Right cardiac atrium (tissue), 5 donors: ENCODE measurements around the gene SURF4. TPM values are rescaled to one million over a fixed set of nuclear protein-coding genes. Genes with fewer than 3 reads are reported as not detected.
A peak's percentile ranks its signal among the peaks of the same experiment; 100 is the strongest.

ENCODE experiments used
- ATAC-seq, 2 donors: fragments of 200-7000 bp; cut with Tn5 transposase; one replicate each; pipeline versions ENCODE4 v1.8.0 to v1.9.1; 2020; ENCODE audit warnings: moderate library complexity in 2 of 2, mild to moderate bottlenecking in 1 of 2
- DNase-seq, 3 donors: peaks; one replicate each; pipeline ENCODE4 v3.0.0-alpha.2; 2020
- H3K27ac ChIP-seq: one replicate; pipeline ENCODE4 v1.5.1; 2013; ENCODE audit warnings: mild to moderate bottlenecking, low read length, control low read depth, moderate library complexity
- H3K27me3 ChIP-seq: one replicate; pipeline ENCODE4 v1.6.1; 2013; ENCODE audit not compliant: control insufficient read depth, insufficient read depth
- H3K4me1 ChIP-seq: one replicate; pipeline ENCODE4 v1.6.1; 2013; ENCODE audit warnings: low read length; ENCODE audit not compliant: control insufficient read depth, insufficient read depth
- H3K4me3 ChIP-seq: one replicate; pipeline ENCODE4 v1.5.1; 2013; ENCODE audit warnings: low read length, control low read depth
- H3K9me3 ChIP-seq: one replicate; pipeline ENCODE4 v1.6.1; 2013; ENCODE audit warnings: low read length; ENCODE audit not compliant: control insufficient read depth
- WGBS: extraction: QIAGEN DNeasy Blood & Tissue Kit; methylation state at CpG from one replicate; pipeline ENCODE4 v1.1.7; 2013; 5-methylcytosine and 5-hydroxymethylcytosine counted together
- intact Hi-C, 4 donors: fragments of 100-400 bp; cut with DNase I; formaldehyde crosslinking; loops; one replicate each; pipeline versions ENCODE4 v1.11.0 to v1.14.0; 2022 to 2023
- long read RNA-seq, 4 donors: library from polyadenylated mRNA; unstranded; transcript quantifications; one replicate each; pipeline ENCODE4 v2.0.0, GENCODE V29; 2020 to 2021
- polyA plus RNA-seq: library from polyadenylated mRNA; stranded (reverse); fragments of 200-250 nt; gene quantifications from one replicate; pipeline ENCODE4 v1.2.3, GENCODE V29; 2013
- total RNA-seq, 4 donors: library from RNA; stranded (reverse); fragmentation: NEBNext Ultra II Directional; extraction: Animal tissue kit (Norgen Biotek cat#: 25700); gene quantifications; one replicate each; pipeline ENCODE4 v1.2.1, GENCODE V29; 2021
- donor health status: healthy with polysubstance abuse.
- donor health status: DM: no; HTN: yes; CAD: no.
- donor health status: DM: no; HTN: no; CAD: no.
- donor health status: DM: no; HTN: yes; CAD: no; lungs with severe emphysema.
- donor health status: DM: yes; HTN: yes; CAD: no.

Gene SURF4
- total RNA-seq (100 to 1,000 TPM in 1 of 4 donors, 10 to 100 TPM in 3; 70.2 to 129 (median 91.5) TPM), polyA plus RNA-seq (67.2 TPM)
- long read RNA-seq, donor 1, transcript SURF4-202 (6 exons, 2,984 nt), result major isoform, 268 of 333 reads
- long read RNA-seq, donor 1, partial matches to known transcripts, result 9 of 333 reads
- long read RNA-seq, donor 1, other reads (novel, unspliced or antisense), result 55 of 333 reads
- long read RNA-seq, donor 2, transcript SURF4-202 (6 exons, 2,984 nt), result major isoform, 125 of 146 reads
- long read RNA-seq, donor 2, partial matches to known transcripts, result 6 of 146 reads
- long read RNA-seq, donor 2, other reads (novel, unspliced or antisense), result 14 of 146 reads
- long read RNA-seq, donor 3, transcript SURF4-202 (6 exons, 2,984 nt), result major isoform, 756 of 910 reads
- long read RNA-seq, donor 3, partial matches to known transcripts, result 23 of 910 reads
- long read RNA-seq, donor 3, other reads (novel, unspliced or antisense), result 124 of 910 reads
- long read RNA-seq, donor 4, transcript SURF4-202 (6 exons, 2,984 nt), result major isoform, 90 of 108 reads
- long read RNA-seq, donor 4, partial matches to known transcripts, result 4 of 108 reads
- long read RNA-seq, donor 4, other reads (novel, unspliced or antisense), result 13 of 108 reads

DNA sequence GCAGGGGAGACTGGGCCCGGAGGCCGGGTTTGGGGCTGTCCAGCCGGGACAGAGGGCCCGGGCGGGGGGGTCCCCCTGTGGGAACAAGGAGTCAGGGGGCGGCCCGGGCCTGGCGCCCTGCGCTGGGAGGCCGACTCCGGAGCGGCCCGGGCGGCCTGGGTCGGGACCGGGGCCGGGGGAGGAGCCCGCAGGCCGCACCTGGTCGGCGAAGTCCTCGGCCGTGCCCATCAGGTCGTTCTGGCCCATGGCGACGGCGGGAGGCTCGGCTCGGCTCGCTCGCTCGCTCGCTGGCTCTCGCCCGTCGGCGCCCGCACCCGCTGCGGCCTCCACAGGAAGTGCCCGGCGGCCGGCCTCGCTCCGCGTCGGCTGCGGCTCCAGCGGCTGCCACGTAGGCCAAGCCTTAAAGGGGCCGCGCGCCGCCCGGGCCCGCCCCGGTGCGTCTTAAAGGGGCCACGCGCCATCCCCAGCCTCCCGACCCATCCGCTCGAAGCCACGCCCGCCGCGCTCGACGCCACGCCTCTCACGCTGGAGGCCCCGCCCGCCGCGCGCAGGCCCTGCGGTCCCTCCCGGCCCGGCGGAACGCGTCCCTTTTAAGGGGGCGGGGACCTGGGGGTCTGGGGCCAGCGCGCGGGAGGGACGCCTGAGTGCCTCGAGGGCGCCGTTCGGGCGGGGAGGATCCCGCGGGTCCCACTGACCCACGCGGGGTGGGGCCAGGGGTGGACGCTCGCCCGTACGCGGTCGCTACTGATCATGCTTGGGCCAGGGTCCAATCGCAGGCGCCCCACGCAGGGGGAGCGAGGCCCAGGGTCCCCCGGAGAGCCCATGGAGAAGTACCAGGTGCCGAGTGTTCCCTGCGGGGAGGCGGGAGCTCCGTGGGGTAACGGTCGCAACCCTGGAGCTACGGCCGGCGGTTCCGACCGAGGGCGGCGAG is at the start of gene SURF4, which contains the start of gene STKLD1:
Gene SURF4 (minus strand): TSS at position 337 of the 931 bp plus-strand sequence. CDS start 91 bp downstream, at position 246.
Gene STKLD1 (plus strand): TSS at position 643 of the 931 bp plus-strand sequence. CDS start 108 bp downstream, at position 751.
- intact Hi-C loops, result no loop called here
- DNase-seq, result peak; percentile 96 to 99 (median 99)
- peaks cover 15% of the 10 kb centered on the region for H3K4me1 ChIP-seq
- peak; percentile 97 to 98 for ATAC-seq
- H3K4me3 ChIP-seq, result peak within 1 kb of the TSS; percentile 97
- H3K9me3 ChIP-seq, result no peaks in the 10 kb centered on the region
- under 1% methylated on average over 120 of the region's 120 CpGs for WGBS
- peak within 1 kb of the TSS; percentile 77 for H3K27ac ChIP-seq
- H3K27me3 ChIP-seq, result no peaks in the 10 kb centered on the region

DNA sequence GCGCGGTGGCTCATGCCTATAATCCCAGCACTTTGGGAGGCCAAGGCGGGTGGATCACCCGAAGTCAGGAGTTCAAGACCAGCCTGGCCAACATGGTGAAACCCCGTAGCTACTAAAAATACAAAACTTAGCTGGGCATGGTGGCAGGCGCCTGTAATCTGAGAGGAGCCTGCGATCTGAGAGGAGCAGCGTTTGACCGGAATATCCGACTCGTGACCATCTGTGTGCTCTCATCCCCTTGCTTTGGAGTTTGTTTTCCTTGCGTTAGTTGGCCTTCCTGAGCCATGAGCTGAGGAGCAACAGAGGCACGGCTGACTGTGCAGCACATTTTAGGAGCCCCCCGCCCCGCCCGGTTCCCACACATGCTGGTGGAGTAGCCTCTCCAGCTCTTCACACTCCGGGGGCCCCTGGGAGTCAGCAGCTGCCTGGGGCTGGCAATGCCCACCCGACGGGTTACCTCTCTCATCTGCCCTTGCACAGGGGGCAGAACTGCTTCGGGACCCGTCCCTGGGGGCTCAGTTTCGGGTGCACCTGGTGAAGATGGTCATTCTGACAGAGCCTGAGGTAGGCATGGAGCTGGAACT is 49.3 kb upstream of the SURF4 start:
- intact Hi-C loops, result no loop called here
- WGBS, result 90% methylated on average over 22 of the region's 22 CpGs
- DNase-seq (no peak), ATAC-seq (no peak)
- no peaks in the 10 kb centered on the region for H3K4me1 ChIP-seq
- H3K27ac ChIP-seq, result no peak overlapping the region
- no peak overlapping the region for H3K4me3 ChIP-seq
- no peaks in the 10 kb centered on the region for H3K27me3 ChIP-seq
- no peaks in the 10 kb centered on the region for H3K9me3 ChIP-seq

DNA sequence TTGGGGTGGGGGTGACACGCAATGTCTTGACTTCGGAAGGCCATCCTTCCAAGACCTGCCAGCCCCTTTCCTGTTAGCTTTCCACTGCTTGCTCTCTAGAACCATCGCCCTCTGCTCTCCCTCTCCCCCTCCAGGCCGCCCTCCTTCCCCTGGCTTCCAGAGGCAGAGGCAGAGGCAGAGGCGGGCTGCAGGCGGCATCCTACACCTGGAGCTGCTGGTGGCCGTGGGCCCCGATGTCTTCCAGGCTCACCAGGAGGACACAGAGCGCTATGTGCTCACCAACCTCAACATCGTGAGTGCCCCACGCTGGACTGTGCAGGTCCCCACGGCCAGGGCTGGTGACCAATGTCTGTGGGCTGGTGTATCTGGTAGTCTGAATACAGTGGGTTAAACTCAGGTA is 48.3 kb upstream of the SURF4 start:
- no peak overlapping the region for H3K27ac ChIP-seq
- DNase-seq (no peak), ATAC-seq (no peak)
- no peaks in the 10 kb centered on the region for H3K9me3 ChIP-seq
- intact Hi-C loops, result no loop called here
- H3K27me3 ChIP-seq, result no peaks in the 10 kb centered on the region
- WGBS, result 93% methylated on average over 12 of the region's 12 CpGs
- H3K4me3 ChIP-seq, result no peak overlapping the region
- no peaks in the 10 kb centered on the region for H3K4me1 ChIP-seq

DNA sequence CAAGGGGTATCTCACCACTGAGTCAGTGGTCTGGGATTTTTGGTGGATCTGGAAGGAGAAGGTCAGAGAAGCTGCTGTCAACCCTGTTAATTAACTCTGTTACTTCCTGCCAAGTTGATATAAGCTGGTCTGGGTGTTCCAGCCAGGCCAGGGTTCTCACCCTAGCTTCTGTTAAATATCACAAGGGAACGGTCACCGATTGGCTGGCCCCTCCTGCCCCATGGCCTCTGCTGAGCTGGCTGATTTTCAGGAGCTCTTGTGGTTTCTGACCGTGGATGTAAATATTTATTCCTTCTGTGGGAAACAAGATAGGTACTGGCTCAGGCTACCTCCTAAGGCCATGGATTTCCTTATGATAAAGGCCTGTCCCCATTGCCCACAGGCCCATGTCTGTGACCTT is 47.4 kb upstream of the SURF4 start:
- intact Hi-C loops, result no loop called here
- no peak overlapping the region for H3K27ac ChIP-seq
- DNase-seq, result peak in 1 of 3 donors; percentile 6
- no peaks in the 10 kb centered on the region for H3K9me3 ChIP-seq
- no peak for ATAC-seq
- 46% methylated on average over 3 of the region's 3 CpGs for WGBS
- H3K4me1 ChIP-seq, result no peaks in the 10 kb centered on the region
- H3K27me3 ChIP-seq, result no peaks in the 10 kb centered on the region
- no peak overlapping the region for H3K4me3 ChIP-seq

DNA sequence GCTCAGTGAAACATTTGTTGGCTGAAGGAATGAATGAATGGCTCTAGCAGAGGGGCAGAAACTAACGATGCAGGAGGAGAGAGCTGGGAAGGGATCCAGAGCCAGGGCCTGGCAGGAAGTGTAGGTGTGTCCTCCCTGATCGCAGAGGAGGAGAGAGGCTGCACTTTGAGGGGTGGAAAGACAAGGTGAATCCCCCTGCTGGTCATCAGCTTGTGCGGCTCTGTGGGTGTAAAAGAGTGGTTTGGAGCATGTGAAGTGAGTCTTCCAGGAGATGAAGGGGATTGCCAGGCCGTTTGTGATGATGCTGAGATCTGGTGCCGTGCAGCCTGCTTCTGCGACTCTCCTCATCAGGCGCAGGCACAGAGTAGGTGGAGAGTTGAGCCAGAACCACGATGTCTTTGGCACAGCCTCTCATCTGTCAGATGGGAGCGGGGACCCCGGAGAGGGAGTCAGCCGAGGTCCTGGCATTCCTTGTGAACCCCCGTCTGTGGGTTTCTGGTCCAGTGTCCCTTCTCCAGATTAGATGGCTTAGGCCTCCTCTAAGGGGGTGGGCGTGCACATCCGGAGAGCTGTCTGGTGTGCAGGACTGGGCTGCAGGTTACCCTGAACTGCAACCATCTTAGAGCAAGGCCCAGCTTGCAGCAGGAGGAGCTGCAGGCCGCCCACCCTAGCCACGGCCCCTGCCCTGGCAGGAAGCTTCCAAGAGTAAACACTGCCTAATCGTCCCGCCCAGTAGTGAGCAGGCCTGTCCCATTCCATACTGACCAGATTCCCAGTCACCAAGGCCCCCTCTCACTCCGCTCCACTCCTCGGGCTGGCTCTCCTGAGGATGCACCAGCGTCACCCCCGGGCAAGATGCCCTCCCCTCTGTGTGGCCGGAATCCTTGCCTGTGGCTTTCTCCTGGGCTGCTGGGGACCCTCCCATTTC is 46.0 kb upstream of the SURF4 start, which contains the start of gene ADAMTS13:
Gene ADAMTS13 (plus strand): TSS at position 753 of the 928 bp plus-strand sequence. CDS start 77 bp downstream, at position 830.
- ATAC-seq (no peak), DNase-seq (peak in 1 of 3 donors; percentile 13)
- Histone ChIP-seq H3K27me3 (no peaks in the 10 kb centered on the region), H3K4me3 (no peak within 1 kb of the TSS), H3K27ac (no peak within 1 kb of the TSS), H3K9me3 (no peaks in the 10 kb centered on the region), H3K4me1 (no peaks in the 10 kb centered on the region)
- intact Hi-C loops, result no loop called here
- WGBS, result 52% methylated on average over 23 of the region's 23 CpGs

DNA sequence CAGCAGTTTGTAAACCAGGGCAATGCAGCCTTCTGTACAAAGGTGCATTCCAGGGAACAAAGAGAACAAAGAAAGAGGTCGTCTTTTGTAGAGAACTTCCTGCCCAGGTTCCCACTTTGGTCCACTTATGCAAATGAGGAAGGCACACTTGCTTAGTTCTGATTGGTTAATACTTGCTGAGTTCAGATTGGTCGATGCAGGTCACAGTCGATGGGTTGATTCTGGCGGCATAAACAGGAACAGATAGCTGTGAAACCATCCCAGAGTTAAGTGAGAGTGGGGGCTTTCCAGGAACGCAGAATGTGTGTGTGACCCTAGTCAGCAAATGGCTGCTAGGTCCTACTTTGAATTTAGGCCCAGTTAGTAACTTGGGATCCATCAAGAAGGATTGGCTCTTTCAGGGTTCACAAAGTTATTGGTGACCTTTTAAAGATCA is 44.5 kb upstream of the SURF4 start:
- intact Hi-C loops, result no loop called here
- Histone ChIP-seq H3K27ac (no peak overlapping the region), H3K4me1 (no peaks in the 10 kb centered on the region), H3K9me3 (no peaks in the 10 kb centered on the region), H3K4me3 (no peak overlapping the region), H3K27me3 (no peaks in the 10 kb centered on the region)
- 66% methylated on average over 5 of the region's 5 CpGs for WGBS
- peak in 1 of 3 donors; percentile 1 for DNase-seq
- ATAC-seq, result no peak

DNA sequence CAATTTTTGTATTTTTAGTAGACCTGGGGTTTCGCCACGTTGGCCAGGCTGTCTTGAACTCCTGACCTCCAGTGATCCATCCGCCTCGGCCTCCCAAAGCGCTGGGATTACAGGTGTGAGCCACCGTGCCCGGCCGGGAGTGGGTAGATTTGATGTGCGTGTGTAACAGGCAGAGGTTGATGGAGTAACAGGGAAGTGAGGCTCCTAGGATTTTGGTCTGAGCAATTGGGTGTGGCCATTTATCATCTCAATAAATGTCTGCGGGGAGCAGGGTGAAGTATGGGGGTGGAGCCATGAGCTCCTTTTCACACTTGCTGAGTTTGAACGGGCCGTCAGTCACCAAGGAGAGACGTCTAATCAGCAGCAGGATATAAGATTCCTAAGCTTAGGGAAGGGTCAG is 43.1 kb upstream of the SURF4 start:
- H3K27ac ChIP-seq, result no peak overlapping the region
- intact Hi-C loops, result loop anchor here in 2 of 4 donors (10.0 kb wide), 2 partner anchors 46 to 296 kb away; no protein-coding TSS in a partner anchor
- 75% methylated on average over 13 of the region's 13 CpGs for WGBS

DNA sequence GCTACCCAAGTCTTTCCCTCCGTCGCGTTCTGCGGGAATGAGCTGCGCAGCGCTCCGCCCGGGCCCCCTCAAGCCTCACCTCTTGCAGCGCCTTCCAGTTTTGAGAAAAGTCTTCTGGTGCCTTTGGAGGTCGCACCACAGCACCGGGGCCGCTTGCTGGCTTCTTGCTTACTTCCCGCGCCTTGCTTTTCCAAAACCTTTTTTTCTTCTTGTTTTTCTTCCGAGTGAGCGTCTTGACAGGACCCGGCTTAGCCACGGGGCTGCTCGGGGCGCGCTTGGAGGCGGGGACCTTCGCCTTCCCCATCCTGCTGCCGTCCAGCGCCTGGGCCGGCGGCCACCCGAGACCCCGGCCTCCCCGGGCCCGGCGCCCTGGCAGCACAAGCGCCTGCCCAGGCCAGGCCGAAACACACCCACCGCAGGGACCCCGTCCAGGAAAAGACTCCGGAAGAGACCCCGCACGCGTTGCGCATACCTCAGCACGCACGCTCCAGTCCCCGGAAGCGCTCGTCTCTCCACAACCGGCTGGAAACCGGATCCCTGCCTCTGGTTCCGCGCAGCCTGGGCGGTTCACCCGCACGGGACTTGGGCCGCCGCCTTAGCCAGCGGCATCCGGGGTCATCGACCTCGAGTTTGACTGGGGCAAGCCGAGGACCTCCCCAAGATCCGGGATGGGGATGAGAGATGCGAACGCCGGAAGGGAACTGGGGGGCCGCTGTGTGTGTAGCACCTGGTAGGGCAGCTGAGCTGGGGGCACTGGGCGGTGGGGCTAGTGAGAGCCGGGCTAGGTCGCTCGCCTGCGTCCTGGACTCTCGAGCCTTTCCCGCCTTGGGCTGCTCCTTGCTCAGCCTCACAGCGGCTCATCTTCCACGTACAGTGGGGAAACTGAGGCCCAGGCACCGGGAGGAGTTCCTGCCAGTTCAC is 41.9 kb upstream of the SURF4 start, which contains the start of gene REXO4:
Gene REXO4 (minus strand): TSS at position 470 of the 921 bp plus-strand sequence. CDS start 166 bp downstream, at position 304.
- Histone ChIP-seq H3K9me3 (no peaks in the 10 kb centered on the region), H3K27me3 (no peaks in the 10 kb centered on the region), H3K4me1 (no peaks in the 10 kb centered on the region), H3K4me3 (peak within 1 kb of the TSS; percentile 70), H3K27ac (peak within 1 kb of the TSS; percentile 58)
- peak; percentile 95 to 96 for ATAC-seq
- WGBS, result 2% methylated on average over 75 of the region's 75 CpGs
- intact Hi-C loops, result loop anchor here in 2 of 4 donors (10.0 kb wide), 2 partner anchors 47 to 297 kb away; no protein-coding TSS in a partner anchor
- peak; percentile 84 to 93 (median 91) for DNase-seq

More for the DNA sequence above, 43.1 kb upstream of the SURF4 start:
- DNase-seq, result peak in 1 of 3 donors; percentile 30
- H3K9me3 ChIP-seq, result no peaks in the 10 kb centered on the region
- H3K4me3 ChIP-seq, result no peak overlapping the region
- no peaks in the 10 kb centered on the region for H3K27me3 ChIP-seq
- no peaks in the 10 kb centered on the region for H3K4me1 ChIP-seq
- ATAC-seq, result no peak
